GM23338 (cell line): ENCODE results near the gene JARID2. TPM values are rescaled to one million over a fixed set of nuclear protein-coding genes. Genes with fewer than 3 reads are reported as not detected.

Experiments
- ATAC-seq: fragments of 200-7000 bp; cut with Tn5 transposase; 3 replicates; pipeline ENCODE4 v1.9.1; 2020
- DNase-seq: peaks from one replicate; pipeline ENCODE4 v3.0.0-alpha.2; 2015; ENCODE audit warnings: low spot score
- H2AFZ ChIP-seq: fragments of 200-600 bp; sonication (generic); 2 replicates; pipeline ENCODE4 v1.8.0; 2016; ENCODE audit warnings: antibody characterized with exemption, mild to moderate bottlenecking, moderate library complexity
- H3F3A ChIP-seq: fragments of 200-600 bp; sonication (generic); replicated peaks from 2 replicates; pipeline ENCODE4 v1.8.0; 2017; ENCODE audit warnings: antibody characterized with exemption, mixed run types, low read depth
- H3K27ac ChIP-seq: fragments of 200-600 bp; sonication (generic); 2 replicates; pipeline ENCODE4 v1.6.1; 2016; ENCODE audit warnings: low read depth
- H3K27me3 ChIP-seq: fragments of 200-600 bp; sonication (generic); 2 replicates; pipeline ENCODE4 v1.8.0; 2016; ENCODE audit warnings: mild to moderate bottlenecking, mixed run types, moderate library complexity; ENCODE audit not compliant: insufficient read depth
- H3K36me3 ChIP-seq: fragments of 200-600 bp; sonication (generic); 2 replicates; pipeline ENCODE4 v1.8.0; 2016; ENCODE audit warnings: mild to moderate bottlenecking; ENCODE audit not compliant: insufficient read depth
- H3K4me1 ChIP-seq: fragments of 200-600 bp; sonication (generic); 2 replicates; pipeline ENCODE4 v1.8.0; 2016; ENCODE audit warnings: mild to moderate bottlenecking, moderate library complexity; ENCODE audit not compliant: insufficient read depth
- H3K4me2 ChIP-seq: fragments of 200-600 bp; sonication (generic); 2 replicates; pipeline ENCODE4 v1.7.1; 2017; ENCODE audit warnings: mixed run types
- H3K4me3 ChIP-seq: fragments of 200-600 bp; sonication (generic); 2 replicates; pipeline ENCODE4 v1.6.1; 2016; ENCODE audit warnings: mixed run types
- H3K79me2 ChIP-seq: fragments of 200-600 bp; sonication (generic); replicated peaks from 2 replicates; pipeline ENCODE4 v1.8.0; 2017; ENCODE audit warnings: mild to moderate bottlenecking; ENCODE audit not compliant: insufficient read depth
- H3K9me2 ChIP-seq: fragments of 200-600 bp; sonication (generic); 2 replicates; pipeline ENCODE4 v1.8.0; 2017; ENCODE audit not compliant: insufficient read depth
- H4K20me1 ChIP-seq: fragments of 200-600 bp; sonication (generic); replicated peaks from 2 replicates; pipeline ENCODE4 v1.8.0; 2017; ENCODE audit warnings: mild to moderate bottlenecking; ENCODE audit not compliant: insufficient read depth
- H3K27ac Mint-ChIP-seq: 2 replicates; pipeline ENCODE4 v1.8.0; 2020; ENCODE audit warnings: inconsistent platforms, mild to moderate bottlenecking, moderate library complexity, mixed read lengths
- H3K27me3 Mint-ChIP-seq: 3 replicates; pipeline ENCODE4 v1.8.0; 2022; ENCODE audit warnings: low read depth, mild to moderate bottlenecking, moderate library complexity, mixed read lengths, inconsistent platforms; ENCODE audit not compliant: insufficient read depth, poor library complexity
- H3K36me3 Mint-ChIP-seq: 3 replicates; pipeline ENCODE4 v1.8.0; 2021; ENCODE audit warnings: low read depth, mild to moderate bottlenecking, inconsistent platforms, moderate library complexity, mixed read lengths
- H3K4me1 Mint-ChIP-seq: 3 replicates; pipeline ENCODE4 v1.8.0; 2020; ENCODE audit warnings: mild to moderate bottlenecking, inconsistent platforms, mixed read lengths
- H3K4me3 Mint-ChIP-seq: 3 replicates; pipeline ENCODE4 v1.8.0; 2021; ENCODE audit warnings: moderate library complexity, mild to moderate bottlenecking, inconsistent platforms, mixed read lengths
- H3K9me3 Mint-ChIP-seq: 3 replicates; pipeline ENCODE4 v1.8.0; 2020; ENCODE audit warnings: moderate library complexity, mild to moderate bottlenecking, inconsistent platforms, mixed read lengths
- CREB1 ChIP-seq: fragments of 250-450 bp; sonication (Bioruptor Pico); IDR thresholded peaks from 2 replicates; pipeline ENCODE4 v1.5.0; 2020; ENCODE audit warnings: low read depth, mild to moderate bottlenecking, moderate library complexity
- CTCF ChIP-seq, 2 experiments: fragments of 200-600 bp in 1 of 2; sonication (generic) in 1 of 2; conservative IDR thresholded peaks; 2 replicates each; pipeline versions ENCODE4 v1.5.1 to v1.6.1; 2016 to 2017; ENCODE audit warnings: antibody characterized with exemption in 2 of 2, low read depth in 2 of 2, mild to moderate bottlenecking in 2 of 2, moderate library complexity in 1 of 2
- ETS1 ChIP-seq: IDR thresholded peaks from 2 replicates; pipeline ENCODE4 v1.6.1; 2016; ENCODE audit warnings: antibody characterized with exemption
- EZH2 ChIP-seq: fragments of 200-600 bp; sonication (generic); IDR thresholded peaks from one replicate; pipeline ENCODE4 v1.8.0; 2017; ENCODE audit warnings: antibody characterized with exemption, mild to moderate bottlenecking, low read depth; ENCODE audit not compliant: unreplicated experiment
- STAT1 ChIP-seq: IDR thresholded peaks from one replicate; pipeline ENCODE4 v1.6.1; 2016; ENCODE audit warnings: antibody characterized with exemption; ENCODE audit not compliant: unreplicated experiment
- ZNF114 ChIP-seq: fragments of 250-450 bp; sonication (Bioruptor Pico); IDR thresholded peaks from 2 replicates; pipeline ENCODE4 v1.5.0; 2020; ENCODE audit warnings: mild to moderate bottlenecking, moderate library complexity
- ZNF331 ChIP-seq: fragments of 250-450 bp; sonication (Bioruptor Pico); IDR thresholded peaks from 2 replicates; pipeline ENCODE4 v1.5.0; 2020; ENCODE audit warnings: low read depth, mild to moderate bottlenecking, moderate library complexity
- polyA plus RNA-seq: library from polyadenylated mRNA; unstranded; fragments of >200 nt; fragmentation: Nextera tagmentation; extraction: Ambion mirVana; gene quantifications from 2 replicates; pipeline ENCODE4 v1.2.1, GENCODE V29; 2016
- total RNA-seq: library from RNA; depleted of rRNA; stranded (reverse); fragments of >200 nt; shearing (Covaris generic); gene quantifications from 2 replicates; pipeline ENCODE4 v1.2.3, GENCODE V29; 2014
- TF ChIP-seq, protein P1 (sequence below): fragments of 250-450 bp; sonication (Bioruptor Pico); IDR thresholded peaks from 2 replicates; pipeline ENCODE4 v1.5.0; 2020; ENCODE audit warnings: mild to moderate bottlenecking, moderate library complexity
- TF ChIP-seq, protein P2 (sequence below): IDR thresholded peaks from one replicate; pipeline ENCODE4 v1.6.1; 2018; ENCODE audit warnings: antibody characterized with exemption; ENCODE audit not compliant: unreplicated experiment

The JARID2 gene
- total and polyA plus RNA-seq, 2 experiments from 2014 or later = 92.8 to 196 TPM

DNA sequence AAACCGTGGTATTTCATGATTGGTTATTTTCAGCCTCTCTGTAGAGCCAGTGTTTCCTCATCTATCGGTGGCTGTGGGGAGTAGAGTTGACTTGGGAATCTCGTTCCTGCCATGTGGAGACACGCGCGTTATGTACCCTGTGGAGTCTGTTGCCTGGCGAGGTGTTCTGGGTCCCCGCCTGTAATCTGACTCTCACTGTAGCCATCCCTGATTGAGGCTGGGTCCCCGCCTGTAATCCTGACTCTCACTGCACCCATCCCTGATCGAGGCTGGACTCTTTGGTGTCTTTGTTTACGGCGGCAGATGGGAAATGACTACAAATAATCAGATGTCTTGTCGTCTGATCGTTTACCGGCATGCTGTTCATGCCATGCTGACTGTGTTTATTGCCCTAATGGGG, 263.1 kb downstream of the JARID2 start:
- Histone ChIP-seq H3K4me1 (peaks cover 14% of the 10 kb centered on the region), H3K4me3 (no peak overlapping the region), H3F3A (peaks cover 60% of the 10 kb centered on the region), H3K27me3 (no peaks in the 10 kb centered on the region), H3K9me2 (no peaks in the 10 kb centered on the region), H3K79me2 (peaks cover 81% of the 10 kb centered on the region), H2AFZ (no peak overlapping the region), H3K27ac (peak overlapping the region; percentile 34), H4K20me1 (peaks cover 80% of the 10 kb centered on the region), H3K36me3 (peaks cover 67% of the 10 kb centered on the region), H3K4me2 (no peak overlapping the region)
- TF ChIP-seq ZNF114 (CRISPR knock-in tag) = no peak
- no peak for TF ChIP-seq STAT1
- TF ChIP-seq CREB1 = no peak
- no peak for TF ChIP-seq ETS1
- H3K4me3 Mint-ChIP-seq = no peak overlapping the region
- peaks cover 98% of the 10 kb centered on the region for H3K36me3 Mint-ChIP-seq
- peak overlapping the region; percentile 87 for H3K27ac Mint-ChIP-seq
- peak; percentile 4; the same call in 2 of the 3 replicates for ATAC-seq
- H3K4me1 Mint-ChIP-seq = peaks cover 48% of the 10 kb centered on the region
- H3K27me3 Mint-ChIP-seq = peaks cover 70% of the 10 kb centered on the region
- peaks cover 6% of the 10 kb centered on the region; the same call in 2 of the 3 replicates for H3K9me3 Mint-ChIP-seq
- no peak for DNase-seq

- Histone ChIP-seq H3F3A (peaks cover 57% of the 10 kb centered on the region), H3K9me2 (no peaks in the 10 kb centered on the region), H3K4me1 (peaks cover 14% of the 10 kb centered on the region), H3K27ac (peak overlapping the region; percentile 34), H3K36me3 (peaks cover 64% of the 10 kb centered on the region), H3K27me3 (no peaks in the 10 kb centered on the region), H3K4me2 (no peak overlapping the region), H3K79me2 (peaks cover 78% of the 10 kb centered on the region), H2AFZ (no peak overlapping the region), H3K4me3 (no peak overlapping the region), H4K20me1 (peaks cover 76% of the 10 kb centered on the region)
- Mint-ChIP-seq H3K27me3 (peaks cover 70% of the 10 kb centered on the region), H3K4me1 (peaks cover 46% of the 10 kb centered on the region), H3K27ac (peak overlapping the region; percentile 87), H3K36me3 (peaks cover 98% of the 10 kb centered on the region), H3K9me3 (peaks cover 6% of the 10 kb centered on the region; the same call in 2 of the 3 replicates), H3K4me3 (no peak overlapping the region)
- DNase-seq (no peak), ATAC-seq (no peak)
- TF ChIP-seq EZH2 (no peak), CTCF (conservative IDR thresholded peaks at IDR 0.05; ENCODE audit: low read depth in 2 of 2) (no peak), ZNF331 (no peak)
- TF ChIP-seq, protein P1, sequence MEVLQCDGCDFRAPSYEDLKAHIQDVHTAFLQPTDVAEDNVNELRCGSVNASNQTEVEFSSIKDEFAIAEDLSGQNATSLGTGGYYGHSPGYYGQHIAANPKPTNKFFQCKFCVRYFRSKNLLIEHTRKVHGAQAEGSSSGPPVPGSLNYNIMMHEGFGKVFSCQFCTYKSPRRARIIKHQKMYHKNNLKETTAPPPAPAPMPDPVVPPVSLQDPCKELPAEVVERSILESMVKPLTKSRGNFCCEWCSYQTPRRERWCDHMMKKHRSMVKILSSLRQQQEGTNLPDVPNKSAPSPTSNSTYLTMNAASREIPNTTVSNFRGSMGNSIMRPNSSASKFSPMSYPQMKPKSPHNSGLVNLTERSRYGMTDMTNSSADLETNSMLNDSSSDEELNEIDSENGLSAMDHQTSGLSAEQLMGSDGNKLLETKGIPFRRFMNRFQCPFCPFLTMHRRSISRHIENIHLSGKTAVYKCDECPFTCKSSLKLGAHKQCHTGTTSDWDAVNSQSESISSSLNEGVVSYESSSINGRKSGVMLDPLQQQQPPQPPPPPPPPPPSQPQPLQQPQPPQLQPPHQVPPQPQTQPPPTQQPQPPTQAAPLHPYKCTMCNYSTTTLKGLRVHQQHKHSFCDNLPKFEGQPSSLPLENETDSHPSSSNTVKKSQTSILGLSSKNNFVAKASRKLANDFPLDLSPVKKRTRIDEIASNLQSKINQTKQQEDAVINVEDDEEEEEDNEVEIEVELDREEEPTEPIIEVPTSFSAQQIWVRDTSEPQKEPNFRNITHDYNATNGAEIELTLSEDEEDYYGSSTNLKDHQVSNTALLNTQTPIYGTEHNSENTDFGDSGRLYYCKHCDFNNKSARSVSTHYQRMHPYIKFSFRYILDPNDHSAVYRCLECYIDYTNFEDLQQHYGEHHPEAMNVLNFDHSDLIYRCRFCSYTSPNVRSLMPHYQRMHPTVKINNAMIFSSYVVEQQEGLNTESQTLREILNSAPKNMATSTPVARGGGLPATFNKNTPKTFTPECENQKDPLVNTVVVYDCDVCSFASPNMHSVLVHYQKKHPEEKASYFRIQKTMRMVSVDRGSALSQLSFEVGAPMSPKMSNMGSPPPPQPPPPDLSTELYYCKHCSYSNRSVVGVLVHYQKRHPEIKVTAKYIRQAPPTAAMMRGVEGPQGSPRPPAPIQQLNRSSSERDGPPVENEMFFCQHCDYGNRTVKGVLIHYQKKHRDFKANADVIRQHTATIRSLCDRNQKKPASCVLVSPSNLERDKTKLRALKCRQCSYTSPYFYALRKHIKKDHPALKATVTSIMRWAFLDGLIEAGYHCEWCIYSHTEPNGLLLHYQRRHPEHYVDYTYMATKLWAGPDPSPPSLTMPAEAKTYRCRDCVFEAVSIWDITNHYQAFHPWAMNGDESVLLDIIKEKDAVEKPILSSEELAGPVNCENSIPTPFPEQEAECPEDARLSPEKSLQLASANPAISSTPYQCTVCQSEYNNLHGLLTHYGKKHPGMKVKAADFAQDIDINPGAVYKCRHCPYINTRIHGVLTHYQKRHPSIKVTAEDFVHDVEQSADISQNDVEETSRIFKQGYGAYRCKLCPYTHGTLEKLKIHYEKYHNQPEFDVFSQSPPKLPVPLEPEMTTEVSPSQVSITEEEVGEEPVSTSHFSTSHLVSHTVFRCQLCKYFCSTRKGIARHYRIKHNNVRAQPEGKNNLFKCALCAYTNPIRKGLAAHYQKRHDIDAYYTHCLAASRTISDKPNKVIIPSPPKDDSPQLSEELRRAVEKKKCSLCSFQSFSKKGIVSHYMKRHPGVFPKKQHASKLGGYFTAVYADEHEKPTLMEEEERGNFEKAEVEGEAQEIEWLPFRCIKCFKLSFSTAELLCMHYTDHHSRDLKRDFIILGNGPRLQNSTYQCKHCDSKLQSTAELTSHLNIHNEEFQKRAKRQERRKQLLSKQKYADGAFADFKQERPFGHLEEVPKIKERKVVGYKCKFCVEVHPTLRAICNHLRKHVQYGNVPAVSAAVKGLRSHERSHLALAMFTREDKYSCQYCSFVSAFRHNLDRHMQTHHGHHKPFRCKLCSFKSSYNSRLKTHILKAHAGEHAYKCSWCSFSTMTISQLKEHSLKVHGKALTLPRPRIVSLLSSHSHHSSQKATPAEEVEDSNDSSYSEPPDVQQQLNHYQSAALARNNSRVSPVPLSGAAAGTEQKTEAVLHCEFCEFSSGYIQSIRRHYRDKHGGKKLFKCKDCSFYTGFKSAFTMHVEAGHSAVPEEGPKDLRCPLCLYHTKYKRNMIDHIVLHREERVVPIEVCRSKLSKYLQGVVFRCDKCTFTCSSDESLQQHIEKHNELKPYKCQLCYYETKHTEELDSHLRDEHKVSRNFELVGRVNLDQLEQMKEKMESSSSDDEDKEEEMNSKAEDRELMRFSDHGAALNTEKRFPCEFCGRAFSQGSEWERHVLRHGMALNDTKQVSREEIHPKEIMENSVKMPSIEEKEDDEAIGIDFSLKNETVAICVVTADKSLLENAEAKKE (CRISPR knock-in tag) = no peak
- TF ChIP-seq, protein P2, sequence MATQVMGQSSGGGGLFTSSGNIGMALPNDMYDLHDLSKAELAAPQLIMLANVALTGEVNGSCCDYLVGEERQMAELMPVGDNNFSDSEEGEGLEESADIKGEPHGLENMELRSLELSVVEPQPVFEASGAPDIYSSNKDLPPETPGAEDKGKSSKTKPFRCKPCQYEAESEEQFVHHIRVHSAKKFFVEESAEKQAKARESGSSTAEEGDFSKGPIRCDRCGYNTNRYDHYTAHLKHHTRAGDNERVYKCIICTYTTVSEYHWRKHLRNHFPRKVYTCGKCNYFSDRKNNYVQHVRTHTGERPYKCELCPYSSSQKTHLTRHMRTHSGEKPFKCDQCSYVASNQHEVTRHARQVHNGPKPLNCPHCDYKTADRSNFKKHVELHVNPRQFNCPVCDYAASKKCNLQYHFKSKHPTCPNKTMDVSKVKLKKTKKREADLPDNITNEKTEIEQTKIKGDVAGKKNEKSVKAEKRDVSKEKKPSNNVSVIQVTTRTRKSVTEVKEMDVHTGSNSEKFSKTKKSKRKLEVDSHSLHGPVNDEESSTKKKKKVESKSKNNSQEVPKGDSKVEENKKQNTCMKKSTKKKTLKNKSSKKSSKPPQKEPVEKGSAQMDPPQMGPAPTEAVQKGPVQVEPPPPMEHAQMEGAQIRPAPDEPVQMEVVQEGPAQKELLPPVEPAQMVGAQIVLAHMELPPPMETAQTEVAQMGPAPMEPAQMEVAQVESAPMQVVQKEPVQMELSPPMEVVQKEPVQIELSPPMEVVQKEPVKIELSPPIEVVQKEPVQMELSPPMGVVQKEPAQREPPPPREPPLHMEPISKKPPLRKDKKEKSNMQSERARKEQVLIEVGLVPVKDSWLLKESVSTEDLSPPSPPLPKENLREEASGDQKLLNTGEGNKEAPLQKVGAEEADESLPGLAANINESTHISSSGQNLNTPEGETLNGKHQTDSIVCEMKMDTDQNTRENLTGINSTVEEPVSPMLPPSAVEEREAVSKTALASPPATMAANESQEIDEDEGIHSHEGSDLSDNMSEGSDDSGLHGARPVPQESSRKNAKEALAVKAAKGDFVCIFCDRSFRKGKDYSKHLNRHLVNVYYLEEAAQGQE = no peak
Measured at GRCh38 chr6:15509335-15509933, 263.6 kb downstream of the JARID2 start.
